Measurements from ENCODE around the gene PLXNA2.

- TF ChIP-seq CTCF (IDR thresholded peaks at IDR 0.05; ENCODE audit: control extremely low read depth in 1 of 3, insufficient read depth in 1 of 3, low read depth in 1 of 3, low read length in 3 of 3) (no peak), PHF8 (conservative IDR thresholded peaks at IDR 0.05; ENCODE audit: low read depth, low read length) (no peak), BACH1 (IDR thresholded peaks at IDR 0.05; ENCODE audit: low read length) (no peak), SUZ12 (IDR thresholded peaks at IDR 0.05; ENCODE audit: low read length) (no peak), TBP (IDR thresholded peaks at IDR 0.05; ENCODE audit: low read depth, low read length) (no peak), CEBPB (IDR thresholded peaks at IDR 0.05; ENCODE audit: low read depth, low read length) (no peak), CHD1 (IDR thresholded peaks at IDR 0.05; ENCODE audit: low read depth, low read length) (no peak)
- TF ChIP-seq, protein P1, sequence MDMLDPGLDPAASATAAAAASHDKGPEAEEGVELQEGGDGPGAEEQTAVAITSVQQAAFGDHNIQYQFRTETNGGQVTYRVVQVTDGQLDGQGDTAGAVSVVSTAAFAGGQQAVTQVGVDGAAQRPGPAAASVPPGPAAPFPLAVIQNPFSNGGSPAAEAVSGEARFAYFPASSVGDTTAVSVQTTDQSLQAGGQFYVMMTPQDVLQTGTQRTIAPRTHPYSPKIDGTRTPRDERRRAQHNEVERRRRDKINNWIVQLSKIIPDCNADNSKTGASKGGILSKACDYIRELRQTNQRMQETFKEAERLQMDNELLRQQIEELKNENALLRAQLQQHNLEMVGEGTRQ (IDR thresholded peaks at IDR 0.05; ENCODE audit: low read length), result no peak
- TF ChIP-seq, protein P2, sequence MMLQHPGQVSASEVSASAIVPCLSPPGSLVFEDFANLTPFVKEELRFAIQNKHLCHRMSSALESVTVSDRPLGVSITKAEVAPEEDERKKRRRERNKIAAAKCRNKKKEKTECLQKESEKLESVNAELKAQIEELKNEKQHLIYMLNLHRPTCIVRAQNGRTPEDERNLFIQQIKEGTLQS (IDR thresholded peaks at IDR 0.05; ENCODE audit: insufficient read depth, low read depth, low read length), result no peak
Measured at GRCh38 chr1:208025031-208025430, 219.2 kb downstream of the PLXNA2 start.
